ENCODE data around the gene ZNFX1.

ZNFX1 gene

GRCh38 chr20:49270736-49271135, 7.1 kb downstream of the ZNFX1 start:
- Histone ChIP-seq H3K36me3 (ENCODE audit: control insufficient read depth, insufficient read depth, low read length) (peaks cover 52% of the 10 kb centered on the region), H3K27me3 (replicated peaks; ENCODE audit: control insufficient read depth, insufficient read depth, low read length, poor library complexity, severe bottlenecking) (no peaks in the 10 kb centered on the region), H3K27ac (ENCODE audit: insufficient read depth, low read length, poor library complexity, severe bottlenecking) (no peak overlapping the region), H3K9me3 (ENCODE audit: control insufficient read depth, low read length) (no peaks in the 10 kb centered on the region), H3K4me1 (ENCODE audit: control insufficient read depth, insufficient read depth, low read length, poor library complexity, severe bottlenecking) (peaks cover 27% of the 10 kb centered on the region), H3K4me3 (ENCODE audit: insufficient read depth, low read depth, low read length, poor library complexity, severe bottlenecking) (no peak overlapping the region)
- DNase-seq: no peak

GRCh38 chr20:49270177-49270576, 7.7 kb downstream of the ZNFX1 start:
- Histone ChIP-seq H3K4me1 (ENCODE audit: control insufficient read depth, insufficient read depth, low read length, poor library complexity, severe bottlenecking) (peaks cover 25% of the 10 kb centered on the region), H3K27me3 (replicated peaks; ENCODE audit: control insufficient read depth, insufficient read depth, low read length, poor library complexity, severe bottlenecking) (no peaks in the 10 kb centered on the region), H3K36me3 (ENCODE audit: control insufficient read depth, insufficient read depth, low read length) (peaks cover 58% of the 10 kb centered on the region), H3K9me3 (ENCODE audit: control insufficient read depth, low read length) (no peaks in the 10 kb centered on the region), H3K4me3 (ENCODE audit: insufficient read depth, low read depth, low read length, poor library complexity, severe bottlenecking) (no peak overlapping the region), H3K27ac (ENCODE audit: insufficient read depth, low read length, poor library complexity, severe bottlenecking) (no peak overlapping the region)
- DNase-seq: no peak

- Histone ChIP-seq H3K4me1 (ENCODE audit: control insufficient read depth, insufficient read depth, low read length, poor library complexity, severe bottlenecking) (peaks cover 24% of the 10 kb centered on the region), H3K27ac (ENCODE audit: insufficient read depth, low read length, poor library complexity, severe bottlenecking) (no peak overlapping the region), H3K4me3 (ENCODE audit: insufficient read depth, low read depth, low read length, poor library complexity, severe bottlenecking) (no peak overlapping the region), H3K9me3 (ENCODE audit: control insufficient read depth, low read length) (no peaks in the 10 kb centered on the region), H3K27me3 (replicated peaks; ENCODE audit: control insufficient read depth, insufficient read depth, low read length, poor library complexity, severe bottlenecking) (no peaks in the 10 kb centered on the region), H3K36me3 (ENCODE audit: control insufficient read depth, insufficient read depth, low read length) (peaks cover 70% of the 10 kb centered on the region)
- no peak for DNase-seq
Observed at GRCh38 chr20:49268600-49269365, 9.1 kb downstream of the ZNFX1 start.

- H3K4me1 ChIP-seq (ENCODE audit: control insufficient read depth, insufficient read depth, low read length, poor library complexity, severe bottlenecking): peaks cover 20% of the 10 kb centered on the region
- no peaks in the 10 kb centered on the region for H3K9me3 ChIP-seq (ENCODE audit: control insufficient read depth, low read length)
- H3K27ac ChIP-seq (ENCODE audit: insufficient read depth, low read length, poor library complexity, severe bottlenecking): peak overlapping the region; percentile 58
- DNase-seq: no peak
- H3K4me3 ChIP-seq (ENCODE audit: insufficient read depth, low read depth, low read length, poor library complexity, severe bottlenecking): no peak overlapping the region
- H3K27me3 ChIP-seq (replicated peaks; ENCODE audit: control insufficient read depth, insufficient read depth, low read length, poor library complexity, severe bottlenecking): no peaks in the 10 kb centered on the region
- H3K36me3 ChIP-seq (ENCODE audit: control insufficient read depth, insufficient read depth, low read length): peaks cover 70% of the 10 kb centered on the region
Observed at GRCh38 chr20:49267327-49267726, 10.5 kb downstream of the ZNFX1 start.

GRCh38 chr20:49262444-49262843, 15.4 kb downstream of the ZNFX1 start:
- Histone ChIP-seq H3K4me1 (ENCODE audit: control insufficient read depth, insufficient read depth, low read length, poor library complexity, severe bottlenecking) (peaks cover 6% of the 10 kb centered on the region), H3K27ac (ENCODE audit: insufficient read depth, low read length, poor library complexity, severe bottlenecking) (no peak overlapping the region), H3K4me3 (ENCODE audit: insufficient read depth, low read depth, low read length, poor library complexity, severe bottlenecking) (no peak overlapping the region), H3K9me3 (ENCODE audit: control insufficient read depth, low read length) (no peaks in the 10 kb centered on the region), H3K27me3 (replicated peaks; ENCODE audit: control insufficient read depth, insufficient read depth, low read length, poor library complexity, severe bottlenecking) (no peaks in the 10 kb centered on the region), H3K36me3 (ENCODE audit: control insufficient read depth, insufficient read depth, low read length) (peaks cover 77% of the 10 kb centered on the region)
- no peak for DNase-seq

GRCh38 chr20:49261173-49261572, 16.7 kb downstream of the ZNFX1 start:
- Histone ChIP-seq H3K9me3 (ENCODE audit: control insufficient read depth, low read length) (no peaks in the 10 kb centered on the region), H3K27me3 (replicated peaks; ENCODE audit: control insufficient read depth, insufficient read depth, low read length, poor library complexity, severe bottlenecking) (no peaks in the 10 kb centered on the region), H3K36me3 (ENCODE audit: control insufficient read depth, insufficient read depth, low read length) (peaks cover 90% of the 10 kb centered on the region), H3K27ac (ENCODE audit: insufficient read depth, low read length, poor library complexity, severe bottlenecking) (no peak overlapping the region), H3K4me1 (ENCODE audit: control insufficient read depth, insufficient read depth, low read length, poor library complexity, severe bottlenecking) (no peaks in the 10 kb centered on the region), H3K4me3 (ENCODE audit: insufficient read depth, low read depth, low read length, poor library complexity, severe bottlenecking) (no peak overlapping the region)
- no peak for DNase-seq

- H3K27ac ChIP-seq (ENCODE audit: insufficient read depth, low read length, poor library complexity, severe bottlenecking): no peak overlapping the region
- no peaks in the 10 kb centered on the region for H3K27me3 ChIP-seq (replicated peaks; ENCODE audit: control insufficient read depth, insufficient read depth, low read length, poor library complexity, severe bottlenecking)
- H3K4me3 ChIP-seq (ENCODE audit: insufficient read depth, low read depth, low read length, poor library complexity, severe bottlenecking): no peak overlapping the region
- H3K9me3 ChIP-seq (ENCODE audit: control insufficient read depth, low read length): no peaks in the 10 kb centered on the region
- peaks cover 91% of the 10 kb centered on the region for H3K36me3 ChIP-seq (ENCODE audit: control insufficient read depth, insufficient read depth, low read length)
- no peaks in the 10 kb centered on the region for H3K4me1 ChIP-seq (ENCODE audit: control insufficient read depth, insufficient read depth, low read length, poor library complexity, severe bottlenecking)
- no peak for DNase-seq
Observed at GRCh38 chr20:49260218-49260617, 17.6 kb downstream of the ZNFX1 start.

GRCh38 chr20:49259799-49260198, 18.1 kb downstream of the ZNFX1 start:
- Histone ChIP-seq H3K27me3 (replicated peaks; ENCODE audit: control insufficient read depth, insufficient read depth, low read length, poor library complexity, severe bottlenecking) (no peaks in the 10 kb centered on the region), H3K36me3 (ENCODE audit: control insufficient read depth, insufficient read depth, low read length) (peaks cover 91% of the 10 kb centered on the region), H3K27ac (ENCODE audit: insufficient read depth, low read length, poor library complexity, severe bottlenecking) (no peak overlapping the region), H3K4me3 (ENCODE audit: insufficient read depth, low read depth, low read length, poor library complexity, severe bottlenecking) (no peak overlapping the region), H3K9me3 (ENCODE audit: control insufficient read depth, low read length) (no peaks in the 10 kb centered on the region), H3K4me1 (ENCODE audit: control insufficient read depth, insufficient read depth, low read length, poor library complexity, severe bottlenecking) (no peaks in the 10 kb centered on the region)
- DNase-seq: no peak

GRCh38 chr20:49259284-49259683, 18.6 kb downstream of the ZNFX1 start:
- no peak for DNase-seq
- Histone ChIP-seq H3K27me3 (replicated peaks; ENCODE audit: control insufficient read depth, insufficient read depth, low read length, poor library complexity, severe bottlenecking) (no peaks in the 10 kb centered on the region), H3K4me1 (ENCODE audit: control insufficient read depth, insufficient read depth, low read length, poor library complexity, severe bottlenecking) (no peaks in the 10 kb centered on the region), H3K36me3 (ENCODE audit: control insufficient read depth, insufficient read depth, low read length) (peaks cover 91% of the 10 kb centered on the region), H3K27ac (ENCODE audit: insufficient read depth, low read length, poor library complexity, severe bottlenecking) (no peak overlapping the region), H3K9me3 (ENCODE audit: control insufficient read depth, low read length) (no peaks in the 10 kb centered on the region), H3K4me3 (ENCODE audit: insufficient read depth, low read depth, low read length, poor library complexity, severe bottlenecking) (no peak overlapping the region)

GRCh38 chr20:49256261-49256660, 21.6 kb downstream of the ZNFX1 start:
- Histone ChIP-seq H3K9me3 (ENCODE audit: control insufficient read depth, low read length) (no peaks in the 10 kb centered on the region), H3K27me3 (replicated peaks; ENCODE audit: control insufficient read depth, insufficient read depth, low read length, poor library complexity, severe bottlenecking) (no peaks in the 10 kb centered on the region), H3K4me3 (ENCODE audit: insufficient read depth, low read depth, low read length, poor library complexity, severe bottlenecking) (no peak overlapping the region), H3K4me1 (ENCODE audit: control insufficient read depth, insufficient read depth, low read length, poor library complexity, severe bottlenecking) (no peaks in the 10 kb centered on the region), H3K36me3 (ENCODE audit: control insufficient read depth, insufficient read depth, low read length) (peaks cover 90% of the 10 kb centered on the region), H3K27ac (ENCODE audit: insufficient read depth, low read length, poor library complexity, severe bottlenecking) (no peak overlapping the region)
- no peak for DNase-seq
